Stimulated activated CD8-positive, alpha-beta memory T cell treated with anti-CD3 and anti-CD28 coated beads, Interleukin-15, amount 100 ng/mL, for 1 hour (primary cell): Measurements from ENCODE around the gene ANKMY1.

Experiments used
- DNase-seq: peaks from one replicate; pipeline ENCODE4 v3.0.0-alpha.2; 2020; ENCODE audit warnings: low read depth

ANKMY1 gene

GRCh38 chr2:240520130-240520973, 37.4 kb downstream of the ANKMY1 start:
- DNase-seq = no peak

- DNase-seq = no peak
Observed at GRCh38 chr2:240519396-240520129, 38.2 kb downstream of the ANKMY1 start.

GRCh38 chr2:240518981-240519380, 38.8 kb downstream of the ANKMY1 start:
- DNase-seq = no peak

GRCh38 chr2:240517342-240517741, 40.4 kb downstream of the ANKMY1 start:
- no peak for DNase-seq

- DNase-seq = no peak
Observed at GRCh38 chr2:240514631-240515030, 43.2 kb downstream of the ANKMY1 start.

GRCh38 chr2:240513549-240514287, 44.1 kb downstream of the ANKMY1 start:
- peak; percentile 69 for DNase-seq

GRCh38 chr2:240512666-240513535, 44.9 kb downstream of the ANKMY1 start:
- no peak for DNase-seq

- DNase-seq = no peak
Observed at GRCh38 chr2:240512109-240512485, 45.7 kb downstream of the ANKMY1 start.

- DNase-seq = no peak
Observed at GRCh38 chr2:240511351-240512108, 46.3 kb downstream of the ANKMY1 start.

- no peak for DNase-seq
Observed at GRCh38 chr2:240510513-240511210, 47.1 kb downstream of the ANKMY1 start.

- DNase-seq = no peak
Observed at GRCh38 chr2:240509667-240510512, 47.9 kb downstream of the ANKMY1 start.

GRCh38 chr2:240508832-240509545, 48.8 kb downstream of the ANKMY1 start:
- DNase-seq = no peak

GRCh38 chr2:240507778-240508251, 50.0 kb downstream of the ANKMY1 start:
- no peak for DNase-seq

GRCh38 chr2:240507060-240507777, 50.6 kb downstream of the ANKMY1 start:
- no peak for DNase-seq

- no peak for DNase-seq
Observed at GRCh38 chr2:240506406-240507059, 51.3 kb downstream of the ANKMY1 start.

GRCh38 chr2:240505910-240506309, 51.9 kb downstream of the ANKMY1 start:
- no peak for DNase-seq

- DNase-seq = no peak
Observed at GRCh38 chr2:240503848-240504247, 53.9 kb downstream of the ANKMY1 start.
